Liver (tissue), 3 donors: ENCODE data around the gene OR2S2.

ENCODE experiments used
- GABPA ChIP-seq, 2 donors: IDR thresholded peaks in 1 of 2; conservative IDR thresholded peaks in 1 of 2; 2 replicates each; pipeline ENCODE4 v1.6.1; 2016; ENCODE audit warnings: antibody characterized with exemption in 2 of 2, mild to moderate bottlenecking in 1 of 2, moderate library complexity in 1 of 2
- RAD21 ChIP-seq, 2 donors: IDR thresholded peaks; 2 replicates each; pipeline ENCODE4 v1.6.1; 2016; ENCODE audit warnings: antibody characterized with exemption in 2 of 2, mild to moderate bottlenecking in 2 of 2
- YY1 ChIP-seq: IDR thresholded peaks from 2 replicates; pipeline ENCODE4 v1.6.1; 2016; ENCODE audit warnings: antibody characterized with exemption, mild to moderate bottlenecking
- TF ChIP-seq, protein P1 (sequence below): fragments of 150-350 bp; IDR thresholded peaks from 2 replicates; pipeline ENCODE4 v1.5.1; 2017; ENCODE audit warnings: improper control_type of control experiment, low read depth, low read length; ENCODE audit not compliant: missing input control
- donor health status: healthy.
- donor health status: healthy.

DNA sequence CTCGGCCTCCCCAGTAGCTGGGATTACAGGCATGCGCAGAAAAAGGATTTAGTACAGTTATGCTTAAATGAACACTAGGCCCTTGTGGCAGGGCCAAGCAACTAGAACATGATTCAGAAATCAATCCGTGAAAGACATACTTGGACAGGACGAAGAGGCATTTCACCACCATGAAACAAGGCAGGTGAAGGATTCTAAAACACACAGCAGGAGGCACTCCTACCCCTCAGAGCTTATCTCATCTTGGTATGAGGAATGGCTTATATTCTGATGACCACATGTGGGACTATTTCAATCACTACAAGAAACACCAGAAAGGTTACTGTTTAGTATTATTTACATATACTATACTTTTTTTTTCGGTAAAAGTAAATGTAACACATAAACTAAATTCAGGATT lies 15.7 kb downstream of the OR2S2 start:
- TF ChIP-seq, protein P1, sequence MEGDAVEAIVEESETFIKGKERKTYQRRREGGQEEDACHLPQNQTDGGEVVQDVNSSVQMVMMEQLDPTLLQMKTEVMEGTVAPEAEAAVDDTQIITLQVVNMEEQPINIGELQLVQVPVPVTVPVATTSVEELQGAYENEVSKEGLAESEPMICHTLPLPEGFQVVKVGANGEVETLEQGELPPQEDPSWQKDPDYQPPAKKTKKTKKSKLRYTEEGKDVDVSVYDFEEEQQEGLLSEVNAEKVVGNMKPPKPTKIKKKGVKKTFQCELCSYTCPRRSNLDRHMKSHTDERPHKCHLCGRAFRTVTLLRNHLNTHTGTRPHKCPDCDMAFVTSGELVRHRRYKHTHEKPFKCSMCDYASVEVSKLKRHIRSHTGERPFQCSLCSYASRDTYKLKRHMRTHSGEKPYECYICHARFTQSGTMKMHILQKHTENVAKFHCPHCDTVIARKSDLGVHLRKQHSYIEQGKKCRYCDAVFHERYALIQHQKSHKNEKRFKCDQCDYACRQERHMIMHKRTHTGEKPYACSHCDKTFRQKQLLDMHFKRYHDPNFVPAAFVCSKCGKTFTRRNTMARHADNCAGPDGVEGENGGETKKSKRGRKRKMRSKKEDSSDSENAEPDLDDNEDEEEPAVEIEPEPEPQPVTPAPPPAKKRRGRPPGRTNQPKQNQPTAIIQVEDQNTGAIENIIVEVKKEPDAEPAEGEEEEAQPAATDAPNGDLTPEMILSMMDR: no peak
- TF ChIP-seq RAD21 (IDR thresholded peaks at IDR 0.05): no peak
- no peak for TF ChIP-seq GABPA (IDR thresholded peaks at IDR 0.05 in 1 of 2, conservative IDR thresholded peaks at IDR 0.05 in 1 of 2)
- TF ChIP-seq YY1: no peak
